ENCODE results near the gene ZBTB32.

The ZBTB32 gene

GRCh38 chr19:35730326-35730725 is 26.0 kb downstream of the ZBTB32 start (continued):
- TF ChIP-seq ZNF660 (tag by site-specific recombination; IDR thresholded peaks at IDR 0.05) (no peak), ZNF704 (tag by site-specific recombination; IDR thresholded peaks at IDR 0.05) (no peak), ZNF175 (tag by site-specific recombination; IDR thresholded peaks at IDR 0.05) (no peak)

DNA sequence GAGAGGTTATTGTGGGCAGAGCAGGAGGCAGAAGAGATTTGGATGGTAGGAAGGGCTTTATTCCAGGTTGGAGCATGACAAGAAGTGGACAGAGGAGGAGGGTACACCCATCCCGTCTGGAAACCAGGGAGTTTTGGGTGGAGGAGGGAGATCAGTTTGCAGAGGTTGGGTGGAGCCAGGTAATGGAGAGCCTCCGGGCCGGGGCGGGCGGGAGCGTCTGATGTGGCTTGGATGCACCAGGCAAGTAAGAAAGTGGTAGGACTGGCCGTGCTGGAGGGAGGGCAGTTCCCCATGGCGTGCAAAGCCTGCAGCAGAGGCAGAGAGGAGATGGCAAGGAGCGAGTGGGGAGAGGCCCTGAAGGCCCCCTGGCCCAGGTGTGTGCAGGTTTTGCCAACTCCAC is 27.0 kb downstream of the ZBTB32 start:
- TF ChIP-seq ZNF626 (tag by site-specific recombination; IDR thresholded peaks at IDR 0.05), result no peak
- TF ChIP-seq ZNF112 (tag by site-specific recombination; IDR thresholded peaks at IDR 0.05), result no peak
- TF ChIP-seq, protein P1, sequence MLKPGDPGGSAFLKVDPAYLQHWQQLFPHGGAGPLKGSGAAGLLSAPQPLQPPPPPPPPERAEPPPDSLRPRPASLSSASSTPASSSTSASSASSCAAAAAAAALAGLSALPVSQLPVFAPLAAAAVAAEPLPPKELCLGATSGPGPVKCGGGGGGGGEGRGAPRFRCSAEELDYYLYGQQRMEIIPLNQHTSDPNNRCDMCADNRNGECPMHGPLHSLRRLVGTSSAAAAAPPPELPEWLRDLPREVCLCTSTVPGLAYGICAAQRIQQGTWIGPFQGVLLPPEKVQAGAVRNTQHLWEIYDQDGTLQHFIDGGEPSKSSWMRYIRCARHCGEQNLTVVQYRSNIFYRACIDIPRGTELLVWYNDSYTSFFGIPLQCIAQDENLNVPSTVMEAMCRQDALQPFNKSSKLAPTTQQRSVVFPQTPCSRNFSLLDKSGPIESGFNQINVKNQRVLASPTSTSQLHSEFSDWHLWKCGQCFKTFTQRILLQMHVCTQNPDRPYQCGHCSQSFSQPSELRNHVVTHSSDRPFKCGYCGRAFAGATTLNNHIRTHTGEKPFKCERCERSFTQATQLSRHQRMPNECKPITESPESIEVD (tag by site-specific recombination; IDR thresholded peaks at IDR 0.05), result no peak
- TF ChIP-seq ZSCAN16 (tag by site-specific recombination; IDR thresholded peaks at IDR 0.05), result no peak
- no peak for TF ChIP-seq ZNF610 (tag by site-specific recombination; IDR thresholded peaks at IDR 0.05; ENCODE audit: borderline replicate concordance)
- TF ChIP-seq ZNF510 (tag by site-specific recombination; IDR thresholded peaks at IDR 0.05; ENCODE audit: insufficient replicate concordance), result no peak
- 0 out of 2 replicates have a peak, but pooled peaks have one; percentile 6 for TF ChIP-seq HIC1 (tag by site-specific recombination; IDR thresholded peaks at IDR 0.05)
- peak; percentile 99 for TF ChIP-seq KLF1 (tag by site-specific recombination; IDR thresholded peaks at IDR 0.05)
- no peak for TF ChIP-seq ZNF146 (tag by site-specific recombination; IDR thresholded peaks at IDR 0.05)
- TF ChIP-seq, protein P2, sequence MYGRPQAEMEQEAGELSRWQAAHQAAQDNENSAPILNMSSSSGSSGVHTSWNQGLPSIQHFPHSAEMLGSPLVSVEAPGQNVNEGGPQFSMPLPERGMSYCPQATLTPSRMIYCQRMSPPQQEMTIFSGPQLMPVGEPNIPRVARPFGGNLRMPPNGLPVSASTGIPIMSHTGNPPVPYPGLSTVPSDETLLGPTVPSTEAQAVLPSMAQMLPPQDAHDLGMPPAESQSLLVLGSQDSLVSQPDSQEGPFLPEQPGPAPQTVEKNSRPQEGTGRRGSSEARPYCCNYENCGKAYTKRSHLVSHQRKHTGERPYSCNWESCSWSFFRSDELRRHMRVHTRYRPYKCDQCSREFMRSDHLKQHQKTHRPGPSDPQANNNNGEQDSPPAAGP (tag by site-specific recombination; IDR thresholded peaks at IDR 0.05), result 0 out of 2 replicates have a peak, but pooled peaks have one; percentile 32
- TF ChIP-seq SP2 (tag by site-specific recombination; IDR thresholded peaks at IDR 0.05), result 0 out of 2 replicates have a peak, but pooled peaks have one; percentile 12
- TF ChIP-seq FEZF1 (tag by site-specific recombination; IDR thresholded peaks at IDR 0.05), result no peak
- no peak for TF ChIP-seq ZNF629 (tag by site-specific recombination; IDR thresholded peaks at IDR 0.05)
- TF ChIP-seq ZNF830 (tag by site-specific recombination; IDR thresholded peaks at IDR 0.05; ENCODE audit: low read depth), result no peak
- TF ChIP-seq EGR2 (tag by site-specific recombination; IDR thresholded peaks at IDR 0.05; ENCODE audit: low read depth), result peak; percentile 43; the same call in 1 of the 2 replicates
- TF ChIP-seq ZNF600 (tag by site-specific recombination; IDR thresholded peaks at IDR 0.05), result peak; percentile 81
- H3K36me3 ChIP-seq (ENCODE audit: control insufficient read depth in 2 of 2, insufficient read depth in 1 of 2, low read length in 2 of 2), result peaks cover 95 to 97% of the 10 kb centered on the region in 2 experiments
- H3K4me1 ChIP-seq (ENCODE audit: control insufficient read depth, insufficient read depth, low read length), result no peaks in the 10 kb centered on the region
- no peaks in the 10 kb centered on the region for H3K9me3 ChIP-seq (ENCODE audit: control insufficient read depth, insufficient read depth, low read depth, low read length)
- no peak overlapping the region for H3K4me3 ChIP-seq (ENCODE audit: low read depth, low read length)
- H3K27ac ChIP-seq (ENCODE audit: extremely low read depth, low read depth, low read length), result no peak overlapping the region
- POLR2A ChIA-PET, result interaction anchor here (2.0 to 13.6 kb wide), 2 partner anchors 6 to 17 kb away, joined by 7 to 204 read pairs; partner anchors contain the start of gene LIN37
- CTCF ChIA-PET, result interaction anchor here (1.3 kb wide), 1 partner anchor 10 kb away, joined by 4 read pairs; no protein-coding TSS in a partner anchor

Data from HEK293 (cell line).